ENCODE data around the gene RHOF.

The RHOF gene

GRCh38 chr12:121793440-121793837 is at the start of gene RHOF:
RHOF (minus strand) TSS chr12:121793688; CDS start chr12:121793633, 55 bp downstream.
- FAIRE-seq (no peak), DNase-seq (ENCODE audit: insufficient read length, low spot score) (no peak)

- no peak for FAIRE-seq
- DNase-seq (ENCODE audit: insufficient read length, low spot score), result no peak
Observed at GRCh38 chr12:121839993-121840761, 46.7 kb upstream of the RHOF start.

DNA sequence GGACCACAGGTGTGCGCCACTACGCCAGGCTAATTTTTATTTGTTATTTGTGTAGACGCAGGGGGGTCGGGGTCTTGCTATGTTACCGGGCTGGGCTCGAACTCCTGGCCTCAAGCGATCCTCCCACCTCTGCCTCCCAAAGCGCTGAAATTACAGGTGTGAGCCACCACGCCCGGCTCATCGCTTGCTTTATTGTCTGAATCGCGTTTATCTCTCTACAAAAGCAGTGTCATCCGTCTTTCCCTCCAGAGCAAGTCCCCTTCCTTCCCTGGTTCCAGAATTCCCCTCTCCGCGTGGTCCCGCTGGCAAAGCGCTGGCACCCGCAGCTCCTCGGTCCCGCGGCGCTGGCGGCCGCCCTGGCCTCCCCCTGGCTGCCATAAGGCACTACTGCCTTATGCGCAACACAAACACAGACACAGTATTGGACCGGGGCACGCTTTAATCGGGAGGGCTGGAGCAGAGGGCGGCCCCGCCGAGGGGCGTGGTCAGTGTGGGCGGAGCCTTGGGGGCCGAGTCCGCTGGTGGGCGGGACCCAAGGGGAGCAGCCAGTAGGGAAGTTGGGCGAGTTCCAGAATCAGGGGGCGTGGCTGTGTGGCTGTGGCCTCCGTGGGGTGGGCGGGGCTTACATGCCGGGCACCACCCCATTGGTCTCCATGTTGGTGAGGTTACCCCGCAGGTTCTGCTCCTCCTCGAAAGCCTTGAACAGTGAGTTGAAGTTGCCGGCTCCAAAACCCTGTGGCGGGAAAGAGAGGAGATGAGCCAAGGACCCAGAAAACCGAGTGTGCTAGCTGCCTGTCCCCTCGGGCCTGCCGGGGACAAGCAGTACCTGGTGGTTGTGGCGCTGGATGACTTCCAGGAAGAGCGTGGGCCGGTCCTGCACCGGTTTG is 45.9 kb upstream of the RHOF start:
- DNase-seq (ENCODE audit: insufficient read length, low spot score) (peak; percentile 98), FAIRE-seq (peak; percentile 95)

DNA sequence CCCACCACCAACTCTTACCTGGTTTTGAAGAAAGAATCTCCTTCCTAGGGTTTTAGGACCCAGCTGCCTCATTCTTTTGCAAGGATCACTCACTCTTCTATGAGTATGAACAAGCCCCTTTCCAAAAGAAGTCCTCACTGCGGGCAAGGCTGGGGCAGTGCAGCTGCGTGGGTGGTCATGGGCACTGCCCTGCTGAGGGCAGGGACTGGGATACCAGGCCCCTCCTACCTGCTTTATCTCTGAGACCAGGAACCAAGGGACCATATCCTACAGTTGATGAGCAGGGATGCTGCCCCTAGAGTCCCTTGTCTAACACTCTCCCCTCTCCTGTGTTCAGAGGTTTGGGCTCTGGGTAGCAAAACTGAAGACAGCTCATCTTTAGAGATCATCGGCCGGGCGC is 44.6 kb upstream of the RHOF start:
- no peak for DNase-seq (ENCODE audit: insufficient read length, low spot score)
- no peak for FAIRE-seq

- FAIRE-seq, result no peak
- no peak for DNase-seq (ENCODE audit: insufficient read length, low spot score)
Observed at GRCh38 chr12:121837680-121838079, 44.2 kb upstream of the RHOF start.

- FAIRE-seq, result no peak
Observed at GRCh38 chr12:121831571-121832245, 38.2 kb upstream of the RHOF start.

DNA sequence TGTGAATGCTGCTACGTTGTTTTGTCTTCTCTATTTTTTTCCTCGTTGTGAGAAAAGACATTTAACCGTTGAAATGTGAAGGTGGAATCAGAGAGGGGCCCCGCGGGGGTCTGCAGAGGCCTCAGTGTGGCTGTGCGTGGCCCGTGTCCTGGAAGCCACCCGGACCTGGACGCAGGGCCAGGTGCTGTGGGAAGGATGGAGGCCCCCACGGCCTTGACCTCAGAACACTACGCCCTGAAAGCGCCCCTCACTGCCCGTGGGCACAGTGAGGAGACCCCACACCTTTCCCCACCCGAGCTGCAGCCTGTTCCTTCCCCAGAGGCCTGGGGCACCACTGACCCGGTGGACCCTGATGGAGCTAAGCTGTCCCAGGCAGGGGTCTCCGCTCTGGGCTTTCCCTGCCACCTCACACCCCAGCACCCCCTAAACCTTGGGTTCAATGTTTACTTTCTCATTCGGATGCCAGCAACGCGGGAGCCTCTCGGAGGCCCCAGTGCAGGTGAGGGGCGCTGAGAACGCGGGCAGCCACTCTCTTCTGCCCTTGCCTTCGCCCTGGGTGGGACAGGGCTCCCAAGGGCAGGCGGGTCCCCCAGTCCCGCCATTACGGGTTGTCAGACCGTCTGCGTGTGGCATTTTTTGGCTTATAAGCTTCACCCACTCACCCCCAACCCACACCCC is 37.2 kb upstream of the RHOF start:
- no peak for DNase-seq (ENCODE audit: insufficient read length, low spot score)
- no peak for FAIRE-seq

More at GRCh38 chr12:121831571-121832245, 38.2 kb upstream of the RHOF start:
- no peak for DNase-seq (ENCODE audit: insufficient read length, low spot score)

DNA sequence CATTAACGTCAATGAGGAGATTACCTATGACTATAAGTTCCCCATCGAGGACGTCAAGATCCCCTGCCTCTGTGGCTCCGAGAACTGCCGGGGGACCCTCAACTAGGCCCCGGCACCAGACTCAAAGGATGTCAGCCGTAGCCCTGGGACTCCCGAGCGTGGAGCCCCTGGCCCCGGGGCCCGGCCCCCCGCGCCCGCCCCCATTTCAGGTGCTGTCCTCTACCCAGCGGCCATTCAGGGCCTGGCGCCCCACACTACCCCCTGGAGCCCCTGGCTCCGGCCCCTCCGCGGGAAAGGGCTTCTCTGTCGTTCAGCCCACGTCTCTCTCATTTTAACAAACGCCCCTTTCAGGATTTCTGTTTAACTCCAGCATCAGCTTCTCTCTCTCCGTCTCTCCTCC is 36.6 kb upstream of the RHOF start:
- DNase-seq (ENCODE audit: insufficient read length, low spot score), result no peak
- no peak for FAIRE-seq

DNA sequence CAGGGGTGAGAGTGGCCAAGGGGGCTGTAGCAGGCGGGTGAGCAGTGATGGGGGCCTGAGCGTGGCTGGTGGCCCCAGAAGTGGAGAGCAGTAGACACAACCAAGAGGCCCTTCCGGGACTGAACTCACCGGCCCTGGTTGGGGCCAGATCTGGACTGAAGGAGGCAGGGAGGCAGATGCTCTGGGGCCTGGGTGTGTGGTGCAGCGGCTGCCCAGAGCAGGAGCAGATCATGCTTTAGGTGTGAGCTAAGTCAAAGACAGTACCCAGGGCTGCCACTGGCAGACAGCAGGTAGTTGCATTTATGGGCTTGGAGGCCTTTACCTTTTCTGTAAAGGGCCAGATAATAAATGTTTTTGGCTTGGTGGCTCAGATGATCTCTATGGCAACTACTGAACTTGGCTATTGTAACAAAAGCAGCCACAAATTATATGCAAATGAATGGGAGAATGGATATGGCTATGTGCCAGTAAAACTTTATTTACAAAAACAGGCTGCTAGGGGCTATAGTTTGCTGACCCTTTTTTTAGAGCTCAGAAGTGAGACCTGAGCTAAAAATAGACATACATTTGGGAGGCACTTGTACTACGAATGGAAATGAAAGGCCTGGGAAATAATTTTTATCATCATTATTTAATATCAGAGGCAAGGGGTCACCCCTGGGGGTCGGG is 35.9 kb upstream of the RHOF start:
- FAIRE-seq, result no peak

DNA sequence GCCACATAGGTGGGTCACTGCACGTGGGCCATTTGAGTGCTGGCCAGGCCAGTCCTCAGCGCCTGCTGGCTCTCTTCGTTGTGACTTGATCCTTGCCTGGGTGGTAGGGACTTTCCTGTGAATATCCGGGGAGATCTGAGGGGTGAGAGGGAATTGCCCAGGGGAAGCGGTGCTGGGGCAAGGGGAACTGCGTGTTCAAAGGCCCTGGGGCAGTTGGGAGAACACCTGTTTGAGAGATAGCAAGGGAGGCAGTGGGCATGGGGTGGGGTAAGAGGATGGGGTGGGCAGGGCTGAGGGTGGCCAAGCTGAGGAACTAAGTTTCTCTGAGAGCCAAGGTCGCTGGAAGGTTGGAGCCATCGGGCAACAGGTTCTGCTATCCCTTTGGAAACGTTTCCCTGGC is 35.3 kb upstream of the RHOF start:
- DNase-seq (ENCODE audit: insufficient read length, low spot score), result no peak
- no peak for FAIRE-seq

More for the DNA sequence above, 35.9 kb upstream of the RHOF start:
- DNase-seq (ENCODE audit: insufficient read length, low spot score), result no peak

DNA sequence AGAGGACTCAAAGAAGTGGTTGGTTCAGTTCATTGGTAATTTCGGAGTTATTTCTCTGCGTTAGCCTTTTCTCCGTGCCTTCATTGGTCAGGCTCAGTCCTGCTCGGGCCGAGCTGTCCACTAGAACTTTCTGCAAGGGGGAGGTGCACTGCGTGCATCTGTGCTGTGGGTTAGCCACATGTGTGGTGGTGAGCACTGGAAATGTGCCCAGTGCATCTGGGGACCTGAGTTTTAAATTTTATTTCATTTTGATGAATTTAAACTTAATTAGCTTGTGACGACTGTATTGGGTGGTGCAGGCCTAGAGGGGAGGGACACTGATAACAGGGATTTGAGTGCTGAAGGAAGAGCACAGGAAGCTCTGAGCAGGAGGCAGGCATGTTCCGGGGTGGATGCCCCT is 34.8 kb upstream of the RHOF start:
- no peak for DNase-seq (ENCODE audit: insufficient read length, low spot score)
- no peak for FAIRE-seq

- DNase-seq (ENCODE audit: insufficient read length, low spot score) (no peak), FAIRE-seq (no peak)
Observed at GRCh38 chr12:121827351-121828099, 34.0 kb upstream of the RHOF start.

DNA sequence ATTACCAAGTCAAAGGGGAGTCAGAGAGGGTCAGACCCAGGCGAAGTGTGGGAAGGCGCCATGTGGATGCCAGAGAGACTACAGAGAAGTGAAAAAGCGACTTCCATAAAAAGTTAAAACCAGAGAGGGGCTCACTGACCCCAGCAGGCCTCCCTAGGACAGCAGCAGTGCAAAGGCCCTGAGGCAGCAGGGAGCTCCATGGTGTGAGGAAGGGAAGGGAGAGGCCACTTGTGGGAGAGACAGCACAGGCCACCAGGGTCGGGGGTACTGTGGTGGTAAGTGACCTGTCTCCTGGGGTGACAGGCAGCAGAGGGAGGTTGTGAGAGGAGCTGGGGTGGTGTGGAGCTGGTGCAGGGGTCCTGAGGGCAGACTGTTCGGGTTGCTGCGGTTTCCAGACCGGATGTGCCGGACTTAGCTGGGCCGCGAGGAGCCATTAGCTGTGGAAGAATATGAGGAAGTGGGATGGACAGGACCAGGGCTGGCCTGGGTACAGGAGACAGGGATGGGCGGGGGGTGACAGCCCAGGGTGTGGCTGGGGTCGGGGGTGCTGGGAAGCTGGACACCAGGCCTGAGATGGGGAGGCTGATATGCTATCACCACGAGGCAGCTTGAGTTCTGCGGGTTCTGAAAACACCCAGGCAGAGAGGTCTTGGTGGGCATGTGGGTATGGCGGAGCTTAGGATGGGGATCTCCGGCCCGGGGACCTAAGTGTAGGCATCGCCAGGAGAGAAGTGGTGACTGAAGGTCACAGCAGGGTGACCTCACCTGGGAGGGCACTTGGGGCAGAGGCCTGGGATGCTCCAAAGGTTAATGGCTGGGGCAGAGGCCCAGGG is 33.0 kb upstream of the RHOF start:
- no peak for FAIRE-seq

DNA sequence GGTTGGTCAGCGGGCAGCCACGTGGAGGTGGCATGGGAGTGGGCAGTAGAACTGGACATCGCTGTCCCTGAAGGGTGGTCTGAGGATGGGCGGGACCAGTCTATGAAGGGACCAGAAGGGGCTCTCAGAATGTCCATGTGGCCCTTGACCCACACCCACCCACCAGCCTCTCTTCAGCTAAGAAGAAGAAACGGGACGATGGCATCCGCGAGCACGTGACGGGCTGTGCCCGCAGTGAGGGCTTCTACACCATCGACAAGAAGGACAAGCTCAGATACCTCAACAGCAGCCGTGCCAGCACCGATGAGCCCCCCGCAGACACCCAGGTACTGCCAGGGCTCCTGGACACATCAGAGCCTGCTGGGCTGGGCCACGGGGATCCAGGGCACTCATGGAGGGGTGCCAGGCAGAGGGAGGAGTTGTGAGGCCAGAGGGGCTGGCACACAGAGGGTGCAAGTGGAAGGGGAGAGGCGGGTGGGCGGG is 31.6 kb upstream of the RHOF start:
- FAIRE-seq (no peak), DNase-seq (ENCODE audit: insufficient read length, low spot score) (no peak)

More for the DNA sequence above, 33.0 kb upstream of the RHOF start:
- no peak for DNase-seq (ENCODE audit: insufficient read length, low spot score)

- FAIRE-seq (no peak), DNase-seq (ENCODE audit: insufficient read length, low spot score) (no peak)
Observed at GRCh38 chr12:121823727-121824115, 30.2 kb upstream of the RHOF start.

DNA sequence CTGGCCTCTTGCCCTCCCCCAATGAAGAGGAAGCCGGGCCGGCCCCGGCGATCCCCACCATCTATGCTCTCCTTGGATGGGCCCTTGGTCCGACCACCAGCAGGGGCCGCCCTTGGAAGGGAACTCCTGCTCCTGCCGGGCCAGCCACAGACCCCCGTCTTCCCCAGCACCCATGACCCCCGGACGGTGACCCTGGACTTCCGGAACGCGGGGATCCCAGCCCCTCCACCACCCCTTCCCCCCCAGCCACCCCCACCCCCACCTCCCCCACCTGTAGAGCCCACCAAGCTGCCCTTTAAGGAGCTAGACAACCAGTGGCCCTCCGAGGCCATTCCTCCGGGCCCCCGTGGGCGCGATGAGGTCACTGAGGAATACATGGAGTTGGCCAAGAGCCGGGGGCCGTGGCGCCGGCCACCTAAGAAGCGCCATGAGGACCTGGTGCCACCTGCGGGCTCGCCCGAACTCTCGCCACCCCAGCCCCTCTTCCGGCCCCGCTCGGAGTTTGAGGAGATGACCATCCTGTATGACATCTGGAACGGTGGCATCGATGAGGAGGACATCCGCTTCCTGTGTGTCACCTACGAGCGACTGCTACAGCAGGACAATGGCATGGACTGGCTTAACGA is 29.7 kb upstream of the RHOF start:
- no peak for DNase-seq (ENCODE audit: insufficient read length, low spot score)

GRCh38 chr12:121822393-121823100 is 29.1 kb upstream of the RHOF start:
- no peak for FAIRE-seq
- DNase-seq (ENCODE audit: insufficient read length, low spot score), result no peak

More for the DNA sequence above, 29.7 kb upstream of the RHOF start:
- FAIRE-seq, result no peak

Measured in HTR-8/SVneo (cell line).